ENCODE measurements around the gene BCL11A. TPM values are rescaled to one million over a fixed set of nuclear protein-coding genes. Genes with fewer than 3 reads are reported as not detected.

BCL11A gene
- total and polyA plus RNA-seq, 2 of the 13 experiments (the other 11 are each of a cell fraction or from before 2014, with no cell fraction given) = not detected

DNA sequence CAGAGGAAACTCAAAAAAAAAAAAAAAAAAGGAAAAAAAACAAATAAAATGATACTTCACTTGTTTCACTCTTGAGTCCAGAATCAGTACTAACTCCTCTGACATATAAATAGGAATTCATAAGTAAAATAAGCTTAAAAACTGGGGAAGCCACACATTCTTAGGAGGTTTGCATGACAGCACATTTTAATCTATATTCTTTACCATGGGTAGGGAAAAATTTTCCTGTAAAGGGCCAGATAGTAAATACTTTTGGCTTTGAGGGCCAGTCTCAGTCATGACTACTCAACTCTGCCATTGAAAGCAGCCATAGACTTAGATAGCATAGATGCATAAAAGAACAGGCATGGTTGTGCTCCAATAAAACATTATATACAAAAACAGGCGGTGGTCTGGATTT is 145.2 kb downstream of the BCL11A start:
- no peaks in the 10 kb centered on the region for H4K20me1 ChIP-seq (ENCODE audit: insufficient read depth, low read length)
- H3K27ac ChIP-seq (ENCODE audit: extremely low read length, insufficient read depth, low read length) = no peak overlapping the region
- in situ Hi-C loops (cut with HindIII; ENCODE audit: extremely low pct_ligation_motif_present, low pct_unique_long_range_greater_than_20kb) (no loop called here), intact Hi-C loops (cut with micrococcal nuclease; ENCODE audit: unreplicated experiment) (no loop called here)
- H2AFZ ChIP-seq (ENCODE audit: low read length) = no peak overlapping the region
- TF ChIP-seq MAFF (IDR thresholded peaks at IDR 0.05; ENCODE audit: low read depth, low read length) = no peak
- no peak for TF ChIP-seq ZNF780A (CRISPR knock-in tag; IDR thresholded peaks at IDR 0.05)
- TF ChIP-seq RFXAP (CRISPR knock-in tag; IDR thresholded peaks at IDR 0.05; ENCODE audit: borderline replicate concordance) = no peak
- no peak for TF ChIP-seq SP5 (CRISPR knock-in tag; IDR thresholded peaks at IDR 0.05; ENCODE audit: borderline replicate concordance, low read depth)
- no peak for TF ChIP-seq FOSL2 (CRISPR knock-in tag; IDR thresholded peaks at IDR 0.05)
- TF ChIP-seq, protein P1, sequence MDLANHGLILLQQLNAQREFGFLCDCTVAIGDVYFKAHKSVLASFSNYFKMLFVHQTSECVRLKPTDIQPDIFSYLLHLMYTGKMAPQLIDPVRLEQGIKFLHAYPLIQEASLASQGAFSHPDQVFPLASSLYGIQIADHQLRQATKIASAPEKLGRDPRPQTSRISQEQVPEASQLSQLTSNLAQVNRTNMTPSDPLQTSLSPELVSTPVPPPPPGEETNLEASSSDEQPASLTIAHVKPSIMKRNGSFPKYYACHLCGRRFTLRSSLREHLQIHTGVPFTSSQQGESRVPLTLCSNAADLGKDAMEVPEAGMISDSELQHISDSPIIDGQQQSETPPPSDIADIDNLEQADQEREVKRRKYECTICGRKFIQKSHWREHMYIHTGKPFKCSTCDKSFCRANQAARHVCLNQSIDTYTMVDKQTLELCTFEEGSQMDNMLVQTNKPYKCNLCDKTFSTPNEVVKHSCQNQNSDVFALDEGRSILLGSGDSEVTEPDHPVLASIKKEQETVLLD (CRISPR knock-in tag; IDR thresholded peaks at IDR 0.05; ENCODE audit: low read depth) = no peak
- TF ChIP-seq HDAC2 (CRISPR knock-in tag; IDR thresholded peaks at IDR 0.05) = no peak
- no peak for TF ChIP-seq NCOA2 (CRISPR knock-in tag; IDR thresholded peaks at IDR 0.05)
- TF ChIP-seq, protein P2, sequence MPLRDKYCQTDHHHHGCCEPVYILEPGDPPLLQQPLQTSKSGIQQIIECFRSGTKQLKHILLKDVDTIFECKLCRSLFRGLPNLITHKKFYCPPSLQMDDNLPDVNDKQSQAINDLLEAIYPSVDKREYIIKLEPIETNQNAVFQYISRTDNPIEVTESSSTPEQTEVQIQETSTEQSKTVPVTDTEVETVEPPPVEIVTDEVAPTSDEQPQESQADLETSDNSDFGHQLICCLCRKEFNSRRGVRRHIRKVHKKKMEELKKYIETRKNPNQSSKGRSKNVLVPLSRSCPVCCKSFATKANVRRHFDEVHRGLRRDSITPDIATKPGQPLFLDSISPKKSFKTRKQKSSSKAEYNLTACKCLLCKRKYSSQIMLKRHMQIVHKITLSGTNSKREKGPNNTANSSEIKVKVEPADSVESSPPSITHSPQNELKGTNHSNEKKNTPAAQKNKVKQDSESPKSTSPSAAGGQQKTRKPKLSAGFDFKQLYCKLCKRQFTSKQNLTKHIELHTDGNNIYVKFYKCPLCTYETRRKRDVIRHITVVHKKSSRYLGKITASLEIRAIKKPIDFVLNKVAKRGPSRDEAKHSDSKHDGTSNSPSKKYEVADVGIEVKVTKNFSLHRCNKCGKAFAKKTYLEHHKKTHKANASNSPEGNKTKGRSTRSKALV (CRISPR knock-in tag; IDR thresholded peaks at IDR 0.05) = no peak
- TF ChIP-seq ZBTB21 (CRISPR knock-in tag; IDR thresholded peaks at IDR 0.05) = no peak
- TF ChIP-seq HMGA1 (CRISPR knock-in tag; conservative IDR thresholded peaks at IDR 0.05) = no peak
- no peak for TF ChIP-seq LCORL (IDR thresholded peaks at IDR 0.05)
- TF ChIP-seq LCORL (CRISPR knock-in tag; IDR thresholded peaks at IDR 0.05) = no peak
- no peak for TF ChIP-seq KLF9 (CRISPR knock-in tag; IDR thresholded peaks at IDR 0.05; ENCODE audit: low read depth)
- no TSS peak for BruUV-seq (replicated peaks)
- ATAC-seq = no peak
- no peaks in the 10 kb centered on the region for H3K36me3 ChIP-seq (replicated peaks in 1 of 2; ENCODE audit: control insufficient read depth in 1 of 2, insufficient read depth in 2 of 2, low read length in 2 of 2)
- ChIA-PET CTCF (ENCODE audit: low intra/inter-chr PET ratio, low total read pairs) (no interaction called here), POLR2A (no interaction called here)
- no peaks in the 10 kb centered on the region for H3K4me1 ChIP-seq (ENCODE audit: insufficient read depth, low read length)
- H3K9me3 ChIP-seq (ENCODE audit: low read length) = no peaks in the 10 kb centered on the region
- H3K27me3 ChIP-seq (ENCODE audit: control insufficient read depth in 1 of 2, insufficient read depth in 2 of 2, low read length in 2 of 2) = peaks cover 0 to 15% of the 10 kb centered on the region in 2 experiments; a peak in 2 of 5 replicates
- no peak overlapping the region for H3K4me2 ChIP-seq (ENCODE audit: low read depth, low read length)
- 69% methylated on average over 1 of the region's 1 CpG for WGBS (ENCODE audit: low lambda C conversion rate)
- no peak for FAIRE-seq
- no peak overlapping the region for H3K4me3 ChIP-seq (replicated peaks in 1 of 3; ENCODE audit: insufficient read depth in 1 of 3, low read depth in 2 of 3, low read length in 3 of 3)
- no peak overlapping the region for H3K9ac ChIP-seq (ENCODE audit: insufficient read depth, low read depth, low read length)
- H3K79me2 ChIP-seq (ENCODE audit: insufficient read depth, low read length) = no peaks in the 10 kb centered on the region
- no peak for DNase-seq (ENCODE audit: low spot score)

All from HepG2 (cell line).